ENCODE data around the gene ADSL.

Gene ADSL

GRCh38 chr22:40423310-40423688, 77.0 kb downstream of the ADSL start:
- TF ChIP-seq, protein P1, sequence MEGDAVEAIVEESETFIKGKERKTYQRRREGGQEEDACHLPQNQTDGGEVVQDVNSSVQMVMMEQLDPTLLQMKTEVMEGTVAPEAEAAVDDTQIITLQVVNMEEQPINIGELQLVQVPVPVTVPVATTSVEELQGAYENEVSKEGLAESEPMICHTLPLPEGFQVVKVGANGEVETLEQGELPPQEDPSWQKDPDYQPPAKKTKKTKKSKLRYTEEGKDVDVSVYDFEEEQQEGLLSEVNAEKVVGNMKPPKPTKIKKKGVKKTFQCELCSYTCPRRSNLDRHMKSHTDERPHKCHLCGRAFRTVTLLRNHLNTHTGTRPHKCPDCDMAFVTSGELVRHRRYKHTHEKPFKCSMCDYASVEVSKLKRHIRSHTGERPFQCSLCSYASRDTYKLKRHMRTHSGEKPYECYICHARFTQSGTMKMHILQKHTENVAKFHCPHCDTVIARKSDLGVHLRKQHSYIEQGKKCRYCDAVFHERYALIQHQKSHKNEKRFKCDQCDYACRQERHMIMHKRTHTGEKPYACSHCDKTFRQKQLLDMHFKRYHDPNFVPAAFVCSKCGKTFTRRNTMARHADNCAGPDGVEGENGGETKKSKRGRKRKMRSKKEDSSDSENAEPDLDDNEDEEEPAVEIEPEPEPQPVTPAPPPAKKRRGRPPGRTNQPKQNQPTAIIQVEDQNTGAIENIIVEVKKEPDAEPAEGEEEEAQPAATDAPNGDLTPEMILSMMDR (conservative IDR thresholded peaks at IDR 0.05; ENCODE audit: low read depth, low read length) = no peak
- DNase-seq (ENCODE audit: low read depth) = no peak
- no peak overlapping the region for H3K4me3 ChIP-seq (ENCODE audit: low read length)

GRCh38 chr22:40423882-40424640, 77.8 kb downstream of the ADSL start:
- TF ChIP-seq, protein P1 (conservative IDR thresholded peaks at IDR 0.05; ENCODE audit: low read depth, low read length) = no peak
- no peak for DNase-seq (ENCODE audit: low read depth)
- H3K4me3 ChIP-seq (ENCODE audit: low read length) = no peak overlapping the region

DNA sequence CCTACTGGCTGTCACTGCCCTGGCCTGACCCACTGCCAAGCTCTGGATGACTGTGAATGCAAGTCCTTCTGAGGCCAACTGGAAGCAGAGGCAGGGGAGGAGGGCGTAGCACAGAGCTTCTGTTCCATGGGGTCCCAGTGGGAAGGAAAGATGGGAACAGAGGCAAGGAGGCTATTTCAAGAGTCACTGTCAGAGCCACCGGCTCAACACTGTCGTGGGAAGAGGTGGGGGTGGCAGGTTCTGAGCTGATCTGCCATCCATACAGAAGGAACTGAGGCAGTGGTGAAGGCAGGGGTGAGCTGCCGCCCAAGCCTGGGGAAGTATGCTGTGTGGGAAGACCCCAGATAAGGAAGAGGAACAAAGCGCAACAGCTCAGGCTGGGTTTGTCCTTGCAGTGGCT, 78.8 kb downstream of the ADSL start:
- TF ChIP-seq, protein P1 (conservative IDR thresholded peaks at IDR 0.05; ENCODE audit: low read depth, low read length) = no peak
- no peak for DNase-seq (ENCODE audit: low read depth)
- no peak overlapping the region for H3K4me3 ChIP-seq (ENCODE audit: low read length)

DNA sequence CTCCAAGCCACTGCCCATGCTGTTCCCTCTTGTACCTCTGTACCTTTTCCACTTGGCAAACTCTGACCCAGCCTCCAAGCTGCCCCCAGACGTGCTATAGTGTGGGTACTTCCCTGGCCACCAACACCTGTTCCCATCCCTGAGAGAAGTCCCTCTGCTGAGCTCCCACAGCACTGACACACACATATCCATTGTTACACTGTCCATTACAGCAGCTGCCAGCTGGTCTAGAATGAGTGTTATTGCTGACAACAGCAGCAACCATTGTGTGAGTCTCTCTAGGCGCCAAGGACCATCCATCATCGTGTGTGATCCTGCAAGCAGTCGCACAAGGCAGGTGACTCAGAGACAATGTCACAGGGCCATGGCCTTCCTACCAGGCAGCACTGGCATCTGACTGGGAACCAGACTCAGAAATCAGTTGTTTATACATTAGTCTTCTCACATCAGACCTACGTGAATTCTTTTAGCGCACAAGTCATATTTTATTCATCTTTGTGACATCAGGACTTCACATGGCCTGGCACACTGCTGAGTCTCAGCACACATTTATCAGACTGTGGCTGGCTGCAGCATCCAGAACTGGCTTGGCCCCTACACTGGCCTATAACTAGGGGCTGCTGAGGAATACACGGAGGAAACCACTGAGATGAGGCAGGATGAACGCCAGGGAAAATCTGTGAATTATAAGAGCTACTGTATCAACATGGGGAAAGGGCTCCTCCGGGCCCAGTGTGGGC, 80.5 kb downstream of the ADSL start:
- TF ChIP-seq, protein P1 (conservative IDR thresholded peaks at IDR 0.05; ENCODE audit: low read depth, low read length) = no peak
- no peak overlapping the region for H3K4me3 ChIP-seq (ENCODE audit: low read length)
- no peak for DNase-seq (ENCODE audit: low read depth)

DNA sequence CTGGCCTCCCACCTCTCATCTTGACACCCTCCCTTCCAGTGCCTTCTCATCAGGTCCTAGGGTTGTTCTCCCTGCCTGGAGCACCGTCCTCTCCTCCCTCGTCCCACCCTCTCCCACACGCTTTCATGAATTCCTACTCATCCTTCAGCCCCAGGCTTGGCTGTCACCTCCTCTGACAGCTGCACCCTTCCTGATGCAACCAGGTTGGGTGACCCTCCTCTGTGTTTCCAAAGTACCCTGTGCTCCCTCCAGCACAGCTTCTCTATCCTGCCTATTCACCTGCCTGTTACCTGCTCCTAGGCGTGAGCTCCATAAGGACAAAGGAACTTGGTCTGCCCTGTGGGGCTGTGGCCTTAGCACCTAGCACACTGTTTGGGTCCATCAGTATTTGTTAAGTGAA, 82.5 kb downstream of the ADSL start:
- H3K4me3 ChIP-seq (ENCODE audit: low read length) = no peak overlapping the region
- DNase-seq (ENCODE audit: low read depth) = no peak
- TF ChIP-seq, protein P1 (conservative IDR thresholded peaks at IDR 0.05; ENCODE audit: low read depth, low read length) = no peak

GRCh38 chr22:40429481-40429880, 83.2 kb downstream of the ADSL start:
- DNase-seq (ENCODE audit: low read depth) = no peak
- TF ChIP-seq, protein P1 (conservative IDR thresholded peaks at IDR 0.05; ENCODE audit: low read depth, low read length) = no peak
- no peak overlapping the region for H3K4me3 ChIP-seq (ENCODE audit: low read length)

DNA sequence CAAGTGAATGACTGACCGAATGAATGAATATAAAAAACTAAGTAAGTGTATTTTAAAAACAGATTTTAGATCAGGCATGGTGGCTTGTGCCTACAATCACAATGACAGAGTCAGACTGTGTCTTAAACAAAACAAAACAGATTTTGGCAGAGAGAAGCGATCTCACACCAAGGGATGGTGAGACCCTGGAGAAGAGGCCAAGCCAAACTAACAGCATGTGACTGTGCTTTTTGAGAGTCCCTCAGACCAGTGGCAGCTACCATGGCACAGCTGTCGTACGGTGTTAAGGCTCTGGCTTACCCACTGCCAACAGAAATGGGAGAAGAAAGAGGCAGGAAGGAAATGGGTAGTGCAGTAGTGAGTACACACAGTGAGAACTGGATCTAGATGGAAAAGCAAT, 84.7 kb downstream of the ADSL start:
- DNase-seq (ENCODE audit: low read depth) = no peak
- TF ChIP-seq, protein P1 (conservative IDR thresholded peaks at IDR 0.05; ENCODE audit: low read depth, low read length) = no peak
- H3K4me3 ChIP-seq (ENCODE audit: low read length) = no peak overlapping the region

All from retinal pigment epithelial cell (primary cell).